ENCODE results near the gene BBX. TPM values are rescaled to one million over a fixed set of nuclear protein-coding genes. Genes with fewer than 3 reads are reported as not detected.

The BBX gene
- polyA plus RNA-seq, 1 experiment = 46.1 TPM

- Histone ChIP-seq H3K27me3 (ENCODE audit: control insufficient read depth, insufficient read depth, low read length) (no peaks in the 10 kb centered on the region), H3K4me3 (ENCODE audit: low read depth, low read length) (no peak overlapping the region), H3K9me3 (ENCODE audit: control insufficient read depth, insufficient read depth, low read length) (no peaks in the 10 kb centered on the region), H3K27ac (ENCODE audit: low read depth, low read length) (no peak overlapping the region)
- TF ChIP-seq CTCF (IDR thresholded peaks at IDR 0.05; ENCODE audit: low read depth, low read length) = no peak
- ChIA-PET POLR2A (interaction anchor here (0.6 kb wide), 1 partner anchor 63 kb away, joined by 3 read pairs; no protein-coding TSS in a partner anchor), CTCF (interaction anchor here (1.2 to 1.5 kb wide), 3 partner anchors 108 to 377 kb away, joined by 3 to 5 read pairs (median 4); no protein-coding TSS in a partner anchor)
- no peak for DNase-seq (ENCODE audit: low read depth, low spot score)
Measured at GRCh38 chr3:107798381-107798780, 275.6 kb downstream of the BBX start.

GRCh38 chr3:107800710-107801109 is 277.9 kb downstream of the BBX start:
- ChIA-PET POLR2A (no interaction called here), CTCF (interaction anchor here (0.8 to 1.0 kb wide), 2 partner anchors 111 to 565 kb away, joined by 3 read pairs; no protein-coding TSS in a partner anchor)
- no peak for DNase-seq (ENCODE audit: low read depth, low spot score)
- Histone ChIP-seq H3K27ac (ENCODE audit: low read depth, low read length) (no peak overlapping the region), H3K4me3 (ENCODE audit: low read depth, low read length) (no peak overlapping the region), H3K9me3 (ENCODE audit: control insufficient read depth, insufficient read depth, low read length) (no peaks in the 10 kb centered on the region), H3K27me3 (ENCODE audit: control insufficient read depth, insufficient read depth, low read length) (no peaks in the 10 kb centered on the region)
- no peak for TF ChIP-seq CTCF (IDR thresholded peaks at IDR 0.05; ENCODE audit: low read depth, low read length)

GRCh38 chr3:107803170-107803569 is 280.4 kb downstream of the BBX start:
- ChIA-PET POLR2A (interaction anchor here (0.7 kb wide), 1 partner anchor 608 kb away, joined by 4 read pairs; no protein-coding TSS in a partner anchor), CTCF (interaction anchor here (1.0 to 1.3 kb wide), 2 partner anchors 81 to 127 kb away, joined by 3 to 7 read pairs; no protein-coding TSS in a partner anchor)
- no peak for TF ChIP-seq CTCF (IDR thresholded peaks at IDR 0.05; ENCODE audit: low read depth, low read length)
- Histone ChIP-seq H3K27ac (ENCODE audit: low read depth, low read length) (no peak overlapping the region), H3K27me3 (ENCODE audit: control insufficient read depth, insufficient read depth, low read length) (no peaks in the 10 kb centered on the region), H3K4me3 (ENCODE audit: low read depth, low read length) (no peak overlapping the region), H3K9me3 (ENCODE audit: control insufficient read depth, insufficient read depth, low read length) (no peaks in the 10 kb centered on the region)
- DNase-seq (ENCODE audit: low read depth, low spot score) = no peak

GRCh38 chr3:107806021-107806420 is 283.3 kb downstream of the BBX start:
- POLR2A ChIA-PET = no interaction called here
- no peak for TF ChIP-seq CTCF (IDR thresholded peaks at IDR 0.05; ENCODE audit: low read depth, low read length)
- no peak overlapping the region for H3K4me3 ChIP-seq (ENCODE audit: low read depth, low read length)
- no peak for DNase-seq (ENCODE audit: low read depth, low spot score)
- no peaks in the 10 kb centered on the region for H3K27me3 ChIP-seq (ENCODE audit: control insufficient read depth, insufficient read depth, low read length)
- H3K9me3 ChIP-seq (ENCODE audit: control insufficient read depth, insufficient read depth, low read length) = no peaks in the 10 kb centered on the region
- no peak overlapping the region for H3K27ac ChIP-seq (ENCODE audit: low read depth, low read length)
- CTCF ChIA-PET = no interaction called here

GRCh38 chr3:107806536-107806935 is 283.8 kb downstream of the BBX start:
- no peak overlapping the region for H3K27ac ChIP-seq (ENCODE audit: low read depth, low read length)
- ChIA-PET CTCF (no interaction called here), POLR2A (no interaction called here)
- no peaks in the 10 kb centered on the region for H3K9me3 ChIP-seq (ENCODE audit: control insufficient read depth, insufficient read depth, low read length)
- TF ChIP-seq CTCF (IDR thresholded peaks at IDR 0.05; ENCODE audit: low read depth, low read length) = no peak
- no peak overlapping the region for H3K4me3 ChIP-seq (ENCODE audit: low read depth, low read length)
- no peaks in the 10 kb centered on the region for H3K27me3 ChIP-seq (ENCODE audit: control insufficient read depth, insufficient read depth, low read length)
- no peak for DNase-seq (ENCODE audit: low read depth, low spot score)
